ENCODE results near the gene NCOA3.

NCOA3 gene

DNA sequence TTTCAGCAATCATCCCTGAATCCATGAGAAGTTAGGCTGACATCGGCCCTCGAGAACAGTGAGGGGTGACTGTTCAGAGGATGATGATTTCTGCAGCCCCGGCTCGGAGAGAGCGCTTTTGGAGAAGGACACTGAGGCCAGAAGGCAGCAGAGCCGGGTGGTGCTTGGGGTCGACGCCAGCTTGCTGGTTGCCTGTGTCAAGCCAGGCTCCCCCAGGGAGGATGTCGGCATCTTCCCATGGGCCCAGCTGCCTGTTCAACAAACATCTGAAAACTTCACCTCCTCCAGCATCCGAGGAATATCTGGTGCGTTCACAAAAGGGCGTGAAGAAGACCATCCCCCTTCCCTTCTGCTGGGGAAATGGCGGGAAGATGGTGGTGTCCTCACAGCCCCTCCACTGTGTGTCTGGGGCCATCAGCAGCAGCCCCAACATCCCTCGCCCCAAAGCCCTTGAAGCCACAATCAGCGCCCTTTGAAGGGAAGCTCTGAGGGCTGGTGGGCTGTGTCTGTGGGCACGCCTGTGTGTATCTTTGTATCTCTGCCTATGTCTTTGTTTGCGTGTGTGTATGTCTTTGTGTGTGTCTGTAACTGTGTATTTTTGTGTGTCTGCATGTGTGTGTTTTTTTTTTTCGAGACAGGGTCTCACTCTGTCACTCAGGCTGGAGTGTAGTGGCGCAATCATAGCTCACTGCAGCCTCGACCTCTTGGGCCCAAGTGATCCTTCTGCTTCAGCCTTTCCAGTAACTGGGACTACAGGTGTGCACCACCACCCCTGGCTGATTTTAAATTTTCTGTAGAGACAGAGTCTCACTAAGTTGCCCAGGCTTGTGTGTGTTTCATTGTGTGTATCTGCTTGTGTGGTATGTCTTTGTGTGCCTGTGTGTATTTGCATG is 185.7 kb downstream of the NCOA3 start:
- no peak for DNase-seq

DNA sequence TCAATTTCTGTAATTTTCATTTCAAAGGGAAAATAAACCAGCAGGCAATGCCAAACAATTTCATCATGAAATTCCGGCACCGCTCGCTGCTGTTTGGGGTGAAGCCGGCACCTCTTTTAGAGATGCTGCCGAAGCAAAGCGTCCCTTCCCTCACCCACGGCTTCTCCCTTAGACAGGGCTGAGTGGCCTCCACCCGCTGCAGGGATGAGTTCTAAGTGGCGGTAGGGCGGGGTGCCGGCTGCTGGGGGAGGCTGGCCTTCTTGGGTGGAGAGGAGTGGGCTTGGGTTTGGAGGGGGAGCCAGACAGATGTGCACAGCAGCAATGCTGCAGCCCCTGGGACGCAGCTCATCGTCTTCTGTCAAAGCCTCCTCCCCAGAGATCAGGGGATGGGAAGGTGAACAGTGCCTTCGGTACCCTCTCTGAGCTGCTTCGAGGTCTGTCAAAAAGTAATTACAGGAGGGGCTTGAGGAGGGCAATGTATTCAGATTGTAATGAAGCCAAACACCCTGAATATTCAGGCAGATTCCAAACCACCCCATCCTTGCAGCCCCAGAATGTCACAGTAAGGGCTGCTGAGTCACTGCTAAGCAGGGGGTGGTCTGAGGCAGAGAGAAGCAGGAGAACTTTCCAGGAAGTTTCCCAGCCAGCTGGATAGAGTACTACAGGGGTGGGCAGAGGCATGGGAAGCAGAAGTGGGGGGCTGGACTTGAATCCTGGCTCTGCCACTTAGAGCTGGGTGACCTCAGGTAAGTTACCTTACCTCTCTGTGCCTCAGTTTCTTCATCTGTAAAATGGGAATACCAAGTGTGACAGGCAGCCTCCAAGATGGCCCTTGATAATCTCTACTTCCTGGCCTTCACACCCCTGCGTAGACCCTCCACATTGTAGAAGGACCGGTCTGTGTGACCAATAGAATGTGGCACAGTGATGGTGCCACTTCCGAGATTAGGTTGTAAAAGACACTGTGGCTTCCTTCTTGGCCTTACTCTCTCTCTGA is 187.0 kb downstream of the NCOA3 start:
- DNase-seq = no peak

DNA sequence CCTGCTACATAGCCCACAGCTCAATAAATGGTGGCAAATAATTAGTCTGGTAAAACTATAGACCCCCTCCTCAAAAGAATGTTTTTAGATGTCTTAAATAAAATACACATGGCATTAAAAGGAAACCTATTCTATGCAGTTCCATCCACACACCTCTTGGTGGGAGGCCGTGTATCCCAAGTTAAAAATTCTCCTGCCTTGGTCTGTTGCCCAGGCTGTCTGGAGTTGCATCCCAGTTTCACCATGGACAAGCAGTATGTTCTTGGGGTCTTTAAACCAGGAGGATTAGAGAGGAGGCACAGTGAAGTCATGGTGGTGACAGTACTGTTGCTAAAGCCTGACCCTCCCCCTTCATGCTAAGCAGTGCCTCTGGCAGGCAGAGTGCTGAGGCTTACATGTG is 188.0 kb downstream of the NCOA3 start:
- DNase-seq = no peak

DNA sequence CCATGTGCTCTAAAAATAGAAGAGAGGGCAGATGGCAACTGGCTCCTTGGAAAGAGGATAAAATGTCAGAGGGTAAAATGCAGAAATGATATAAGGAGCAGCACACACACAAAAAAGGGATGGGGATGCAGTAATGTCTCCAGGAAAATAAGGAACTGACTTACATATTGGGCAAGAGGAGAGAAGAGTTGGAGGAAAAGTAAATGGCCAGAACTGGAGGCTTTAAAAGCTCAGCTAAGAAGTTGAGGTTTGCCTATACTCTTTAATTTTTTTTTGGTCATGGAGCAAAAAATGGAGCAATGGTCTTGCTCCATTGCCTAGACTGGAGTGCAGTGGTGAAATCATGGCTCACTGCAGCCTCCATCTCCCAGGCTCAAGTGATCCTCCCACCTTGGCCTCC is 189.9 kb downstream of the NCOA3 start:
- no peak for DNase-seq

DNA sequence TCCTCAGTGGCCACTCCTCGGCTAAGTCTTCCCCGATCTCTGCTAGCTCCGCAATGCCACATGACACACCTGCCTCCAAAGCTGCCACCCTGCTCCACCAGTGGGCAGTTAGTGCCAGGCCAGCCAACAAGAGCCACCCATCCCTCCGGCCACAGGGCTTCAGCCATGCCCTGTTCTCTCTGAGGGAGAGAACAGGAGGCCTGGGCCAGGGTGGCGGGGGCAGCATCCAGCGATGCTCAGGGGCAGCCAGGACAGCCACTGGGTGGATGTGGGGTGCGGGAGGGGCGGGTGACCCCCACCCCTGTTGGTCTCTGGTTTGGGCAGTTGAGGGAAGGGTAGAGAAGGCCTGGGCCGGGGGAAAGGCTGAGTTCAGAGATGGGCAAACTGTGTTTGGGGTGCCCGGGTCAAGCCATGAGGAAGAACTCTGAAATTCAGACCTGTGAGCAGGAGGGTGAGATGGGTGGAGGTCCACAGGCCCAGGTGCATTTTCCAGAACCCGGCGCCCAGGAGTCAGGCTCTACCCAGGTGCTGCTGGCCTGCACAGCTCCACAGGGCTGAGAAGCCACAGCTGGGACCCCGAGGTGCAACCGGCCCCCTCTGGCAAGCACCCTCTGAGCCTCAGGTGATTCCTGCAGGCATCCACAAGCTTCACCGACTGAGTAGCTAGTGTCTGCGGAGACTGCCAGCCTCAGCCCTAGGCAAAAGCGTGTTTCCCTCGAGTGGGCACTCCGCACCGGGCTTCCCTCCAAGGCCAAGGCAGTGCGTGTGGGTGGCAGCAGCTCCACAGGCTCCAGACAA is 192.5 kb downstream of the NCOA3 start:
- no peak for DNase-seq

DNA sequence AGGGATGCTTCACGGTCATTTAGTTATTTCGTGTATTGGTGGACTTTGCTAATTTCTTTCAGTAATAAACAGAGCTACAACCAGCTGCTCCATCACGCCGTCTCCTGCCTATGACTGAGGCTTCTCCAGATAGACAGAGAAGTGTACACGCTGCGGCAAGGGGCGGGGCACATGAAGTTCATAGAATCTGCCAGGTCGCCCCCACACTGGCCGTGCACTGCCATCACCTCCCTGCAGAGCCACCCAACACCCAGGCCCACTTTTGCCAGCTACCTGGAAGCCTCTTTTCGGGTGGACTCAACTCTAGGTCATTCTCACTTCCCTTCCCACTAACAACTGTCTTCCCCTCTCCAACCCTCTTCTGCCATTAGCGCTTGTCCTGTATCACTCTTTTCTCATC is 195.2 kb downstream of the NCOA3 start:
- DNase-seq = no peak

DNA sequence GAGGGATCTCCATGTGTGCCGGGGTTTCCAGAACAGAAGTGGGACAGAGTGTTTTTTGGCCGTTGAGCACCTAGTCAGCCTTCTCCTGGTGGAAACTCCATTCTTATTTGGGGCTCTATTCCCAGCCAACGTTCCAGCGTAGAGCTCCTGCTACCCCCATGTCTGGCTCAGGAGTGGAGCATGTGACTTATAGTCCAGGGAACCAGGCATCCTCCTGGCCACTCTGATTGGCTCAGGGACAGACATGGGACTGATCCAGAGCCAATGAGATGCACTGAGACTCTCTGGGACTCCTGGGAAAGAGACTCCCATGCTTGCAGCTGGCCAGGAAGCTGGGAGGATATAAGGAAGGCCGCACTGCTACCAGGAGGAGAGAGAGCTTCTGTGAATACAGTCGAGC is 196.5 kb downstream of the NCOA3 start:
- DNase-seq = no peak

DNA sequence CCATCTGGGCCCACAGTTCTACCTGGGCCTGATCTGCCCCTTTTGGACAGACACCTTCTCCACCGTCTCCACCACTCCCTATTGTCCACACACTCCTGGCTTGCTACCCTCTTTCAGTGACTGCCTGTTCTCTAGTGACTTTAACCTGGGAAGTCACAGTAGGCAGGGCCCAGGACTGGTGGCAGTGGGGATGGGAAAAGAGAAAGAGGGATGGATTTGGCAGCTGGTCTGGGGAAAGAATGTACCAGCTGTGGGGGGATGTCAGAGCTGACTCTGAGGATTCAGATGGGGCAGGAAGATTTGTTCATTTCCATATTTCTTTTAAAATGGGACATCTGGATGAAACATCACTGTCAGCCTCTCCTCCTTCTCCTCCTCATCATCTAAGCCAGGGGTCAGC is 198.1 kb downstream of the NCOA3 start:
- no peak for DNase-seq

DNA sequence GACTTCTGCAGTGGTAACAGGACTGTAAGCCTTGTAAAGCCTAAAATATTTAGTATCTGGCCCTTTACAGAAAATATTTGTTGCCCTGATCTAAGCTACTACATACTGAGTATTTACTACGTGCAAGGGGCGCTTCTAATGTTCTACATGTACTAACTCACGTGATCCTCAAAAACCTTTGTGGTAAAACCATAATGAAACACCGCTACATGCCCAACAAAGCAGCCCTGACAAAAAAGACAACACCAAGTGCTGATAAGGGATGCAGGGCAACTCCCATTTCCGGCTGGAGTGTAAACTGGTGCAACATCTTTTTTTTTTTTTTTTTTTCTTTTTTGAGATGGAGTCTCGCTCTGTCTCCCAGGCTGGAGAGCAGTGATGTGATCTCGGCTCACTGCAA is 198.6 kb downstream of the NCOA3 start:
- no peak for DNase-seq

DNA sequence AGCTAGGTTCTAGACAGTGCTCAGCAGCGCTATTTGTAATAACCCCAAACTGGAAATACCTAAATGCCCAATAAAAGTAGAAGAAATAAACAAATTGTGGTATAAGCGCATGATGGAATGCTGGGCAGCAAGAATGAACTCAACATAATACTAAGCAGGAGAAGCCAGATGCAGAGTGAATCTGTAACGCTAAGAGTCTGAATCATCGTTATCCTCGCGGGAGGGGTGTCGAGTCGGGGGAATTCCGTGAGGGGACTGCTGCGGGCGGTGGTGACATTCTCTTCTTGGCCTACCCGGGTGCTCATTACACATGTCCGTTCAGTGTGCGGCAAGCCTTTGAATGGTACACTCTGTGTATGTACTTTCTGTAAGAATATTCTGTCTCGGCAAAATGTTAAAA is 199.9 kb downstream of the NCOA3 start:
- no peak for DNase-seq

DNA sequence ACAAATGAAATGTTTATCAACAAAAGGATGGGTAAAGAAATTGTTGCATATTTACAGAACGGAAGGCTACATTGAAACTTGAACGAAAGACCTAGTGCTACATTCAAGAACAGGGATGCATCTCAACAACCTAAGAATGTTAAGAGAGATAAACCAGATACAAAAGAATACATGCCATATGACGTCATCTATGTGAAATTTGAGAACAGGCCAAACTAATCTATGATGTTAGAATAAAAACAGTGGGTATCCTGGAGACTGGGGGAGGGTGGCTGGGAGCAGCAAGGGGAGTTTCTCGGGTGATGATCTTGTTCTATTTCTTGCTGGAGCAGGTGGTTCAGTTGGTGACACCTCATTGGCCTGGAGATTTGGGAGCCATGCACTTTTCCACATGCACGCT is 202.1 kb downstream of the NCOA3 start:
- DNase-seq = no peak

DNA sequence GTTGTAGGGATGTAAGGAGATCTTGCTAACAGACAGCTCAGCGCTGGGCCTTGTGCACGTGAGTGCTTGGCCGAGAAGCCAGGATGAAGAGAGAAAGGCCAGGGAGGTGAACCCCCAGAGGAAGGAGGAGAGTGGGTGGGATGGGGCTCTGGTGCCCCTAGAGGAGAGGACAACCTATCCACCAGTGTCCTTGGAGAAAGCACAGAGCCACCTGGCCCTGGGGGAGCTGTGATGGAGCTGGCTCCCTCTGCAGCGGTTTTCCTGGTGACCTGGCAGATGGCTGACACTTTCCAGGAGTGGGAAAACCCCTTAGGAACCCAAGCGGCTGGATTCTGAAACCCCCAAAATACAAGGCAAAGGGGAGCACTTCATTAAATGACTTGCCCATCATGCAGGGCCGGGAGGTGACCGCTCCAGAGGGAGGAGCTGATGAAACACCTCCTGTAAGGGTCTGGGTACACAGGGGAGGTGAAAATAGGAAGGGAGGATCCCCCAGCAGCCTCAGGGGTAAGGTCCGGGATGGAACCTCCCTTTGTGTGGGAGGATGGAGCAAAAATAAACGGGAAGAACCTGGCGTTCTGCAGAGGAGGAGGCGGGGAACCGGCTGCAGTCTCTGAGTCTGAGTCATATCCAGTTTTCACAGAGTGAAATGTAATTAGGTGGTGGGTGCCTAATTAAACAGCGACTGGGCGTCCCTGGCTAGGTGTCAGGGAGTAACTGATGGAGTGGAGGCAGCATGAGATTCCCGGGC is 203.2 kb downstream of the NCOA3 start:
- no peak for DNase-seq

DNA sequence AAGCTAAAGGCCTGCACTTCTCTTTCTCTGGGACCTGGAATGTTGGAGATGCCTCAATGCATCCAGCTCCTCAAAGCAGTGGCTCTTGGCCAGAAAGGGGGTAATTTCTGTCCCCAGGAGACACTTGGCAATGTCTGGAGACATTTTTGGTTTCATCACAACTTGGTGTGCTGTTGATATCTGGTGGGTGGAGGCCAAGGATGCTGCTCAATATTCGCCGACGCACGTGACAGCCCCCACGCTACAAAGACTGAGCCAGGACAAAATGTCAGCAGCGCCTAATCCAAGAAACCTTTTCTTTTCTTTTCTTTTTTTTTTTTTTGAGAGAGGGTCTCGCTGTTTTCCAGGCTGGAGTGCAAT is 203.8 kb downstream of the NCOA3 start:
- DNase-seq = no peak

DNA sequence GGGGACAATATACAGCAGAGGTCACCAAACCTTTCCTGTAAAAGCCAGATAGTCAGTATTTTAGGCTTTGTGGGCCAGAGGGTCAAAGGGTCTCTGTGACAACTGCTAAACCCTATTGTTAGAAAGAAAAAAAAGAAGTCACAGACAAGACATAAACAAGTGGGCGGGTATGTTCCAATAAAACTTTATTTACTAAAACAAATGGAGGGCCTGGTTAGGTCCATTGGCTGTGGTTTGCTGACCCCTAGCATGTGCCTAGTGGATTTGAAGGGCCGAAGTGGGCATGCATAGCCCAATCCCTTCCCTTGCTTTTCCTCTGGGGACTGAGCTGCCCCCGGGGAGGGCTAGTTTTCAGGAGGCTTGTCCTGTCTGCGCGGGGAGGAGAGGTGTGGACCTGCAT is 204.7 kb downstream of the NCOA3 start:
- DNase-seq = no peak
